DND-41 (cell line): ENCODE results near the gene NAXD.

Experiments used
- CTCF ChIP-seq: IDR thresholded peaks from 2 replicates; pipeline ENCODE4 v1.5.1; 2012; ENCODE audit warnings: borderline replicate concordance, low read length, moderate library complexity, mild to moderate bottlenecking; ENCODE audit not compliant: poor library complexity, severe bottlenecking; ENCODE audit errors: extremely low read depth
- EZH2 ChIP-seq: IDR thresholded peaks from 3 replicates; pipeline ENCODE4 v1.6.1; 2012; ENCODE audit warnings: borderline replicate concordance, low read depth, mild to moderate bottlenecking, moderate library complexity, low read length, inconsistent platforms; ENCODE audit not compliant: severe bottlenecking

GRCh38 chr13:110682746-110683145 lies 67.4 kb downstream of the NAXD start:
- TF ChIP-seq CTCF (no peak), EZH2 (no peak)
